HEK293T (cell line): ENCODE measurements around the gene PRKG1.

Experiments used
- CTCF ChIA-PET: fragments of 350-600 bp; formaldehyde crosslinking; extraction: SDS; loops from one replicate; lab custom pipeline; 2021; ENCODE audit warnings: antibody characterized with exemption, inconsistent platforms; lab: Yijun Ruan, JAX
- POLR2A ChIA-PET: fragments of 350-600 bp; formaldehyde crosslinking; extraction: SDS; loops from one replicate; lab custom pipeline; 2020; ENCODE audit warnings: antibody characterized with exemption, inconsistent platforms; lab: Yijun Ruan, JAX
- DNase-seq: peaks from one replicate; pipeline ENCODE4 v3.0.0; 2012; ENCODE audit warnings: mixed read lengths; ENCODE audit errors: extremely low spot score
- ARNT ChIP-seq: fragments of 450-650 bp; IDR thresholded peaks from 2 replicates; pipeline ENCODE4 v1.6.1; 2017; ENCODE audit warnings: mild to moderate bottlenecking
- BHLHE40 ChIP-seq: fragments of 450-650 bp; IDR thresholded peaks from 2 replicates; pipeline ENCODE4 v1.6.1; 2016; ENCODE audit warnings: mild to moderate bottlenecking, moderate library complexity, borderline replicate concordance
- CTBP1 ChIP-seq: fragments of 450-650 bp; IDR thresholded peaks from 2 replicates; pipeline ENCODE4 v1.6.1; 2016; ENCODE audit warnings: borderline replicate concordance
- ELF4 ChIP-seq: fragments of 450-650 bp; IDR thresholded peaks from 2 replicates; pipeline ENCODE4 v1.6.1; 2017; ENCODE audit warnings: antibody characterized with exemption
- FOXA1 ChIP-seq: fragments of 450-650 bp; IDR thresholded peaks from 2 replicates; pipeline ENCODE4 v1.6.1; 2016; ENCODE audit warnings: mild to moderate bottlenecking
- FOXK2 ChIP-seq: fragments of 450-650 bp; IDR thresholded peaks from 2 replicates; pipeline ENCODE4 v1.6.1; 2016; ENCODE audit warnings: mild to moderate bottlenecking
- FOXM1 ChIP-seq: fragments of 450-650 bp; IDR thresholded peaks from 2 replicates; pipeline ENCODE4 v1.6.1; 2017; ENCODE audit warnings: mild to moderate bottlenecking, borderline replicate concordance
- HDGF ChIP-seq: fragments of 450-650 bp; IDR thresholded peaks from 2 replicates; pipeline ENCODE4 v1.6.1; 2017; ENCODE audit warnings: antibody characterized with exemption, borderline replicate concordance
- L3MBTL2 ChIP-seq: fragments of 450-650 bp; conservative IDR thresholded peaks from 2 replicates; pipeline ENCODE4 v1.6.1; 2016; ENCODE audit warnings: mild to moderate bottlenecking
- LEF1 ChIP-seq: fragments of 450-650 bp; IDR thresholded peaks from 2 replicates; pipeline ENCODE4 v1.6.1; 2017; ENCODE audit warnings: mild to moderate bottlenecking, borderline replicate concordance
- NFRKB ChIP-seq: fragments of 450-650 bp; IDR thresholded peaks from 2 replicates; pipeline ENCODE4 v1.6.1; 2016; ENCODE audit warnings: mild to moderate bottlenecking, moderate library complexity
- SP1 ChIP-seq: fragments of 450-650 bp; IDR thresholded peaks from 2 replicates; pipeline ENCODE4 v1.6.1; 2017
- SUZ12 ChIP-seq: fragments of 450-650 bp; IDR thresholded peaks from 2 replicates; pipeline ENCODE4 v1.6.1; 2016; ENCODE audit warnings: mild to moderate bottlenecking
- TARDBP ChIP-seq: fragments of 450-650 bp; IDR thresholded peaks from 2 replicates; pipeline ENCODE4 v1.6.1; 2016
- ZNF384 ChIP-seq: fragments of 450-650 bp; IDR thresholded peaks from 2 replicates; pipeline ENCODE4 v1.6.1; 2016
- TF ChIP-seq, protein P1 (sequence below): fragments of 450-650 bp; IDR thresholded peaks from 2 replicates; pipeline ENCODE4 v1.6.1; 2016

The PRKG1 gene

DNA sequence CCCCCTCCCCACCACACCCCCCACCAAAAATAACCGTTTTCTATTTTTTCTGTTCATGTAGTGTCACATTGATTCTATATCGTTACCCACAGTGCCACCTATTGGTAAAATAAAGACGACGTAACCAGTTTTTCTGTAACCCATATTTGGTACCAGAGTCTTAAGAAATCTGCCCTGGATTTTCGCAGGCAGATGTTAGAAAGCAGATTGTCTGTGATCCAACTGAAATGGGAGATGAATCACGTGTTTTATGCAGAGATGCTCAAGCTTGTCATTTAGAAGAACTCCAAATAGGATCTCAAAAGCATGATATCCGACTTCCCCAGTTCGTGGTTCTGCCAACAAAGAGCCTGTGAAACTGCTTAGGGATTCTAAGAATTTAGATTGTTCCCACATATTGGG lies 886.2 kb downstream of the PRKG1 start:
- DNase-seq = peak; percentile 43
- peak; percentile 62 for TF ChIP-seq ZNF384
- TF ChIP-seq SUZ12 = no peak
- CTCF ChIA-PET = interaction anchor here (0.8 to 3.5 kb wide), 3 partner anchors 27 to 859 kb away, joined by 3 to 20 read pairs (median 3); no protein-coding TSS in a partner anchor
- POLR2A ChIA-PET = interaction anchor here (0.6 kb wide), 1 partner anchor 733 kb away, joined by 3 read pairs; no protein-coding TSS in a partner anchor

DNA sequence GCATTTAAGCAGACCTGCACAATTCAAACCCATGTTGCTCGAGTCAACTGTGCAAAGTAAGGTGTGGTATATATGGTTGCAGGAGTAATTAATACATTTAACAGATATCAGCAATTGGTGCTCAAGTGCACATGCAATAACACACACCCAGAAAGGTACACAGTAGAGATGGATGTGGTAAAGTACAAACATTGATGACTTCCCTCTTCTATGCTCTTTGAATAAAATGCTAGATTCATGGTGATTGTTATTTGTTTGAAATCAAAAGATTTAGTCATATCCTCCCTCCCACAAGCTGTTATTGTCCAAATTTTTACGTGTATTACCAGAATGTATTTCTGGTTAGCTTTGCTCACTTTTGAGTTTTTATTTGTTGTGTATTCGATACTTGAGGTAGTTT lies 887.1 kb downstream of the PRKG1 start:
- TF ChIP-seq ZNF384 (no peak), BHLHE40 (no peak), LEF1 (no peak), ELF4 (no peak), FOXA1 (no peak), SP1 (no peak), FOXK2 (no peak), HDGF (no peak), NFRKB (no peak), L3MBTL2 (no peak)
- ChIA-PET CTCF (interaction anchor here (0.8 to 3.5 kb wide), 3 partner anchors 28 to 858 kb away, joined by 3 to 20 read pairs (median 3); no protein-coding TSS in a partner anchor), POLR2A (no interaction called here)
- no peak for DNase-seq

DNA sequence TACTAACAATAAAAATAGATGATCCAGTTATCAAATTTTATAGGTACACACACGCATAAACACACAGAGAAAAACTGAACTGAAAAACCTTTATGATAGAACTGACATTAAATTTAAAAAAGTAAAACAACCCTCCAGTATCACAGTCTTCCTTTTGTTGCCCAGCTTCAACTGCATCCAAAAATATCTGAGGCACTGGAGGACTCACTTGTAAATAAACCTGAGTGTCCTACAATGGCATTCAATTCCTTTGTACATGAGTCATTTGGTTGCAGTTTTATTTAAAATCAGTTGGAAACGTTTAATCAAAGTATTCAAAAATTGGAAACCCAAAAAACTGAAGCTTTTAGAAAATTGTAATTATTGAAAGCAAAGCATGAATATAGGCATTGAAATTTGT lies 890.3 kb downstream of the PRKG1 start:
- TF ChIP-seq SP1 (no peak), ZNF384 (no peak), TARDBP (no peak), FOXM1 (no peak), ELF4 (no peak), LEF1 (no peak), NFRKB (no peak)
- TF ChIP-seq, protein P1, sequence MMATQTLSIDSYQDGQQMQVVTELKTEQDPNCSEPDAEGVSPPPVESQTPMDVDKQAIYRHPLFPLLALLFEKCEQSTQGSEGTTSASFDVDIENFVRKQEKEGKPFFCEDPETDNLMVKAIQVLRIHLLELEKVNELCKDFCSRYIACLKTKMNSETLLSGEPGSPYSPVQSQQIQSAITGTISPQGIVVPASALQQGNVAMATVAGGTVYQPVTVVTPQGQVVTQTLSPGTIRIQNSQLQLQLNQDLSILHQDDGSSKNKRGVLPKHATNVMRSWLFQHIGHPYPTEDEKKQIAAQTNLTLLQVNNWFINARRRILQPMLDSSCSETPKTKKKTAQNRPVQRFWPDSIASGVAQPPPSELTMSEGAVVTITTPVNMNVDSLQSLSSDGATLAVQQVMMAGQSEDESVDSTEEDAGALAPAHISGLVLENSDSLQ = no peak
- no peak for DNase-seq
- POLR2A ChIA-PET = no interaction called here
- CTCF ChIA-PET = no interaction called here

DNA sequence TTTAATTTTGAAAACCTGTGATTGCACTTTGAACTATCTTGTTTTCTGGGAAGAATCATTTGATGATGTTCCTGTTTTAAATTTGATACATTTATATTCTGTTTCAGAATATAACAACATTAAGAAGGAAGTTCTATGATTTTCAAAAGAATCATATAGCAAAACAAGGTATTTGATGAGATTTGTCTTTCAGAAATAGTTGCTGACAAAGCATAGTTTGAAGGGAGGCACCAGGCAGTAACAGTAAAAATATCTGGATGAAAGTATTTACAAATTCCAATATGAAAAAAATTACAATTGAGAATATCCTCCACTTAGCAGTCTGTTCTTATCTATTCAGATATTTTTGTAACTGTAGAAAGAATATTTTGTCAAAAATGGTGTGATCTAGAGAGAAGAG lies 891.2 kb downstream of the PRKG1 start:
- TF ChIP-seq BHLHE40 (no peak), FOXK2 (no peak), HDGF (no peak), NFRKB (no peak), LEF1 (no peak), FOXA1 (no peak), L3MBTL2 (no peak), ZNF384 (no peak), ELF4 (no peak), SUZ12 (no peak), TARDBP (no peak), FOXM1 (no peak), ARNT (no peak)
- CTCF ChIA-PET = no interaction called here
- POLR2A ChIA-PET = no interaction called here
- no peak for DNase-seq

DNA sequence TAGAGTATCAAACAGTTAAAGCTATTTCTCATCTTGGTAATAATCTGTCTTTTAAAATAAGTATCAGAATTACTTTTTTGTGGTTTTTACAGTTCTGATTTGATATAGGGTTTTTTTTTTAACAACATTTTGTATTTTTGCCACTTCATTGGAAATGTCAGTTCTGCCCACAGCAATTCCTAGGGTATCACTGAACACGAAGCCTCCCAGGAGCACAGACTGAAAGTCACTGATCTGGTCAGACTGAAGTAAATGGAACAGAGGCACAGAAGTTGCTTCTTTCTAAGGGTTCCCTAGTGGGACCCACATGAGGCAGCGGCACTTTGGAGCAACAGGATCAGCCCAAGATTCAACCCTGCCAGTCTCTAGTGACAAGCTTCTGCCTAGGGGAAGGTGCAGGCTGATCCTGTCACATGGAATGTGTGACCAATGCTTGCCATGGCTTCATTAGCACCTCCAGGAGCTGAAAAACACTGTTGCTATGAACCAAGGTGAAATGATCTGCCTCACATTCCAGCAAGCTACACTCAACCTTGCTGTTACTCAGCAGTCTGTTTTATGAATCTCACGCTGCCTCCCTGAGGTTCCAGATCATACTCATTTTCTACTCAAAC lies 898.6 kb downstream of the PRKG1 start:
- DNase-seq = no peak
- ChIA-PET CTCF (interaction anchor here (0.6 to 1.1 kb wide), 2 partner anchors 119 to 244 kb away, joined by 3 read pairs; no protein-coding TSS in a partner anchor), POLR2A (no interaction called here)
- TF ChIP-seq ZNF384 (no peak), FOXK2 (no peak), NFRKB (no peak), SUZ12 (no peak), L3MBTL2 (no peak), SP1 (no peak), HDGF (no peak), FOXM1 (no peak), BHLHE40 (no peak), CTBP1 (no peak), ELF4 (no peak), ARNT (no peak), TARDBP (no peak), FOXA1 (no peak), LEF1 (no peak)
- TF ChIP-seq, protein P1 = no peak

DNA sequence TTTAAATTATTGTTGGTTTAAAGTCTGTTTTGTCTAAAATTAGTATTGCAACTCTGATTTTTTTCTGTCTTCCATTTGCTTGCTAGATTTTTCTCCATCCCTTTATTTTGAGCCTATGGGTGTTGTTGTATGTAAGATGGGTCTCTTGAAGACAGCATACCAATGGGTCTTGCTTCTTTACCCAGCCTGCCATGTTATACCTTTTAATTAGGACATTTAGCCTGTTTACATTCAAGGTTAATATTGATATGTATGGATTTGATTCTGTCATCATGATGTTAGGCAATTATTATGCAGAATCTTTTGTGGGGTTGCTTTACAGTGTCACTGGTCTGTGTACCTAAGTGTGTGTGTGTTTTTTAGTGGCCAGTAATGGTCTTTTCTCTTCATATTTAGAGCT lies 906.5 kb downstream of the PRKG1 start:
- DNase-seq = no peak
- ChIA-PET POLR2A (no interaction called here), CTCF (no interaction called here)
- TF ChIP-seq ARNT (no peak), LEF1 (no peak), FOXK2 (no peak), ELF4 (no peak), SUZ12 (no peak), L3MBTL2 (no peak), NFRKB (no peak), ZNF384 (no peak), BHLHE40 (no peak), CTBP1 (no peak), FOXM1 (no peak), TARDBP (no peak), FOXA1 (no peak), HDGF (no peak), SP1 (no peak)
- TF ChIP-seq, protein P1 = no peak
